ENCODE results near the gene SMARCAL1.

SMARCAL1 gene

DNA sequence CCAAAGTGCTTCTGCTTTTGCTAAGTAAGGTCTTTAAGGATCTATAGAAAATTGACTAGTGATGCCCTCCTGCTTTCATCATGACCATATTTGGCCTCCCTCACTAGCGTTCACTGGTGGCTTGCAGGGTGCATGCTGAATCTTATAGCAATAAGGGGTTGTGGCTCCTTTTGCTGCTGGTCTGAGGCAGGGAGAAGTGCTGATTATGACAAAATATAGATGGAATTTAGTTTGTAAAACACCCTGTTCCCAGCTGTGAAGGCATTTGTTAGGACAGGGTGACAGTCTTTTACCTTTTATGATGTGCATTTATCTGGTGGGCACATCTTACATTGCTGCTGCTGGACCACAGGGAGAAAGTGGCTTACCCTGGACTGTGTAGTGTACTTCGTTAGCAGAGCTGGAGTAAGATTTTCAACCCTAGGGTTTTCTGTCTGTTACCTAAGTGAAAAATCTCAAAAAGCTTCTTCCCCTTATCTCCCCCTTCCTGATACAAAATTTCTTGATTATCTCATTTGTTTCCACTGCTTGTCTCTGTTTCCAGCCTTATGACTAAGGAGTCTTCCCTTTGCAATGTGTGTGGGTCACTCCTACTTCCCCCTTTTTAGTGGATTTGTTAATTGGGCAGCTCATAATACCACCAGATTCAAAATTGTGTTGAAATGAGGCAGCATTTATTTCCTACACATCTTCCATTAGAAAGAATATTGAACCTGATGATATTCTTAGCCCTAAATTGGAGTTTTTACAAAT lies 65.2 kb downstream of the SMARCAL1 start:
- no peak for DNase-seq (ENCODE audit: low spot score)

DNA sequence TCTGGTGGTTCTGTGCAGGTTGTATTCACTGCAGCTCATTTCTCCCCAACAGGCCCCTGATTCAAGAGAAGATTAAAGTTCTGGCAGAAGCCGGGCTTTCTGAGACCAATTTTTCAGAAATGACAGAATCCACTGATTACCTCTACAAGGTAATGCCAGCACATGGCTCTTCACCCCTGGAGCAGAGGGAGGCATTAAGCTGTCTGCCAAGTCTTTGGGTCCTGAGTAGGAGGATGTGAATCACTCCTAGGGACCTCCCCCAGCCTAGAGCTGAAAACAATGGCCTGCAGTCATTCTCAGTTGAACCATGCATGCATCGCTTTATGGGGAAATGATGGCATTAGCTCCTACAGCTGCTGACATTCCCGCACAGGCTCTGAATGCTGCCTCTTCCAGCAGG lies 65.9 kb downstream of the SMARCAL1 start:
- DNase-seq (ENCODE audit: low spot score): no peak

GRCh38 chr2:216478791-216479190 lies 66.5 kb downstream of the SMARCAL1 start:
- no peak for DNase-seq (ENCODE audit: low spot score)

DNA sequence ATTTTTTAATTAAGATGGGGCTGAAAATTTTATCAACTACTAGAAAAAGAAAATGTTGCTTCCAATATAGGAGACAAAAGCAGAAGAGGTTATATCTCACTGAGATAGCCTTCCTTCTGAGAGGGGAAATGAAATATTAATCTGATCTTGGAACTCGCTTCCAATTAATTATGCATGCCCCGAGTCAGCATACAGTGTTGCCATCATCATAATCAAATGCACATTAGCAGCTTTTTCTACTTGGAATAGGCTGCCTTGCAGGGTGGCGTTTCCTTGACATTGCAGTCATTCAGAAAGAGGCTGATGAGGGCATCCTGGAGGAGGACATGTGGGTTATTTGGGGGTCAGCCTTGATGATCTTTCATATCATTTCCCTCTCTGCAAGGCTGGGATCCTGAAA lies 67.9 kb downstream of the SMARCAL1 start:
- DNase-seq (ENCODE audit: low spot score): no peak

DNA sequence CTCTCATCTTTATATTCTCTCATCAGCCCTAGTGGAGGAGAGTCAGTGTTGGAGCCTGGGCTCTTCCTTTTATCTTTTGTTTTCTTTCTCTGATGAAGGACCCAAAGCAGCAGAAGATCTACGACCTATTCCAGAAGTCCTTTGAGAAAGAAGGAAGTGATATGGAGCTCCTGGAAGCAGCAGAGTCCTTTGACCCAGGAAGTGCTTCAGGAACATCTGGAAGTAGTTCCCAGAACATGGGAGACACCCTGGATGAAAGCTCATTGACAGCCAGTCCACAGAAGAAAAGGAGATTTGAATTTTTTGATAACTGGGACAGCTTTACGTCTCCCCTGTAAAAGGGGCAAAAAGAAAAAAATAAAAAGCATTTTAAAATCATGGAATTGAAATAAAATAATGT lies 70.4 kb downstream of the SMARCAL1 start:
- no peak for DNase-seq (ENCODE audit: low spot score)

DNA sequence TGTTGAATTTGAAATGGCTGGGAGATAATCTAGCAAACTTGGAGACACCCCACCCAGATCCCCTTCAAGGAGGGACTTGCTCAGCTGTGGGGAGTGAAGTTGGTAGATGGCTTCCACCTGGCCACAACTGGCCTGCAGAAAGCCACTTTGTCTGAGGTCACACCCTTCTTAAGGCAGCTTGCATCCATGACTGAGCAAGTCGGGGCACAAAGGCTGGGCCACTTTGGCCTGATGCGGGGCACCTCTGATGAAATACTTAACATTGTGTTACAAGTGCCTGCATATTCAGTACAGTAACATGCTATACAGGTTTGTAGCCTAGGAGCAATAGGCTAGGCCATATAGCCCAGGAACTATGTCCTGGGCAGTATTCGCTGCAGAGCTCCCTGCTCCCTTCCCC lies 73.0 kb downstream of the SMARCAL1 start:
- no peak for DNase-seq (ENCODE audit: low spot score)

DNA sequence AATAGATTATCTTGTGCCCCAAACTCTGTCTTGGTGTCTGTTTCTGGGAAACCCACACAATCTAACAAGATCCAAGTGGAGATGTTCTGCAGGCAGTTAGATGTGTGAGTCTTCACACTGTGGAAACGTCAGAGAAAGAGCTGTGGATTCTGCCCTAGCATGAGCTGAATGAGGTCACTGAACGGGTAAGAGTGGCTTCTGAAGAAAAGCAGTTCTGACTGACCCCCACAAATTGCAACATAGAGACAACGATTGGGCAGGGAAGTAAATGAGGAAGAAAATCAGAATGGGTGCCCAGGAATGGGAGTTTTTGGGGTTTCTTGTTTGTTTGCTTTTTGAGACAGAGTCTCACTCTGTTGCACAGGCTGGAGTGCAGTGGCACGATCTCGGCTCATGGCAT lies 73.5 kb downstream of the SMARCAL1 start:
- no peak for DNase-seq (ENCODE audit: low spot score)

DNA sequence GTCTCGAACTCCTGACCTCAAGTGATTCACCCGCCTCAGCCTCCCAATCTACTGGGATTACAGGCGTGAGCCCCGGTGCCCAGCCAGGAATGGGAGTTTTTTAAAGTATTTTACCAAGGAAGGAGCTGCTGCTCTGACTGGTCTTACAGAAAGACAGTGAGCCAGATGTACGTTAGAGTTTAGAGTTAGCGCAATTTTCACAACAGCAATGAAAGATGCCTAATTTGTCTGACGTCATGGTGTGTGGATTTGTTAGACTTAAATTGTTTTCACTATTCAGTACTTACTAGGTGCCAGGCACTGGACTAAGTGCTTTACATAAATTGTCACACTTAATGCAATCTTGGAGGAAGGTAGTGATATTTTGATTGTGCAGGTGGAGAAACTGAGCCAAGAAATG lies 74.0 kb downstream of the SMARCAL1 start:
- DNase-seq (ENCODE audit: low spot score): no peak

DNA sequence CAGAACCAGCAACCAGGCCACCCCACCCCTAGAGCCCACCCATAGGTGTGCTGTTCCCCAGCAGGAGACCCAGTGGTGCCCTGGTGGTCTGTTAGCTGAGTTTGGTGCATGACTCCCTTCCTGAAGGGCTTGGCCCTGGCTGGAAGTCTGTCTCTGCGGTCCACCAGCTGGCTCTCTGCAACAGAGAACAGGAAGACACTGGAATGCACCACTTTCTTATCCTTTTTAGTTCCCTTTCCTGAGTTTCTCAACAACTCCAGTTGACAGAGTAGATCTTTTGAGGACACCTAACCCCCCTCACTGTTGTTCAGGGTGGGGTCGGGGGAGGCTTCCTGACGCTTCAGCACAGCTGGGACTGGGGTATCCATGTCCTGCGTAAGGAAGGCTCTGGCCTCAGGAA lies 74.4 kb downstream of the SMARCAL1 start:
- no peak for DNase-seq (ENCODE audit: low spot score)

DNA sequence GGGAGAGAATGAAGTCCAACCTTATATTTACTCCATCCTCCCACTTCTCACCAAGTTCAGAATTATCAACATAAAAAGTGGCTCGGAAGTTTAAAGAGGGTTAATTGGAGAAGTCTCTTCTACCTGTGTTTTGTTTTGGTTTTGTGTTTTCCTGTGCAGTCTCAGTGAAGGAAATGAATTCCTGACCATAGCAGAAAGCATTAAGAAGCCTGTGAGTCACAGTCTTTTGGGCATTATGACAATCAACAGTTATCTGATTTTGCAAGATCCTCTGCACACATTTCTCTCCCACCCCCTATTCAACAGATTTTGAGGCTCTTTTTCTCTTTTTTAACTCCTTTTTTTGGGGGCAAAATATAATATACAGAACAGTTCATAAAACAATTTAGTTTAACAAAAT lies 77.8 kb downstream of the SMARCAL1 start:
- no peak for DNase-seq (ENCODE audit: low spot score)

DNA sequence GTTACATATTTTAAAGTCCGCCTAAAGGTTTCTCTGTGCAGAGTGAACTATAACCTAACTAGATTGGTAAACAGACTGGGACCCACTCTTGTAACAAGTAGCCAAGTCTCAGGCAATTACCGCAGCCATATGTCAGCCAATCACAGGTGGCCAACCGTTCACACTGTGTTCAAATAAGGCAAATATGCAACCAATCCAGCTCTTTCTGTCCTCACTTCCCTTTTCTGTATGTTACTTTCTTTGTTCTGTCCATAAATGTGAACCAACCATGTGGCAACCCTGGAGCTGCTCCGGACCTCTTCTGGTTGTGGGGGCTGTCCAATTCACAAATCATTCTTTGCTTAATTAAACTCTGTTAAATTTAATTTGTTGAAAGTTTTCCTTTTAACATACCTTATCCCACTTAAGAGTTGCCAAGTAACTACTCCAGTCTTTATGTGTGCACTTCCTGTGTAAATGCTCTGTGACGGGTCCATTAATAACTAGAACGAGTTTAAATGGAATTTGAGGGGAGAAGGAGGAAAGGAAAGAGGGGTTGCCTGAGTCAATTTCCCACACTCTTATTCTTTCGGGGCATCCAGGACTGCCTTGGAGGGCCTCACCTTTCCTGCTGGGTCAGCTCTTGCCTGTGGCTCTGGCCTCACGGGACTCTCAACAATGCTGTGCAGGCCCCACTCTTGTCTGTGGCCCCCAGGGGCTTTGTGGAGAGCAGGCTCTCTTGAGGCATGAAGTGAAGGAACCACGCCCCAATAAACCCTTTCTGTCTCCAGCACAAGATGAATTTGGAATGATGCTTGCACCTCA lies 79.7 kb downstream of the SMARCAL1 start:
- no peak for DNase-seq (ENCODE audit: low spot score)

DNA sequence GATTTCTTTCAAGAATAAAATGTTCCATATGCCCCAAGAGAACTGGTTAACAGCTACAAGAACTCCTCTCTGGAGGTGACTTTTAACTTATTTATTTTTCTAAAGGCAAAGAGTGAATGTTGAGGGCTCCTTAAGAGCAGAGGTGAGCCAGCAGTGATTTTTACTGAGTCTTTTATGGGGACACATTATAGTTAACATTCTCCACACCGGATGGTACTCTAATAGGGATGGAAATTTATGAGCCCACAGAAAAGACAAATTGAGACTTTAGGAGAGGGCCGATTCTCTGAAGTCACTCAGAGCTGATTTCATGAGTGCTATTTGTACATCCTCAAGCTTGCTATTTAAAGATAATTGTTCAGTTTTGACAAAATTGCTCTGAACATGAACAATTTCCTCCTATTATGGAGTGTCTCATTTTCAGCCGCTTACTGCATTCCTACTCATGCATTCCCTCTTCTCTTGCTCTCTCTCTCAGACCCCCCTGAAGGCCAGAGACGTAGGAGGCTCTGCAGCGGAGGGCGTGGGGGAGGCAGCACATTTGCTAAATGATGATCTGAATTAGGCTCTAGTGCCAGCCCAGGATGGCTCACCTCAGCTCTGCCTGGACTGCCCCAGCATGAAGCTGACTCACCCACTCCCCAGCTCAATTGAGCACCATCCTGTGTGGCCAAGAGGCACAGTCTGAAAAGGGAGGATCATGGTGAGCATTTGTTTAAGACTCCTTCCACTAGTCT lies 80.5 kb downstream of the SMARCAL1 start:
- DNase-seq (ENCODE audit: low spot score): no peak

DNA sequence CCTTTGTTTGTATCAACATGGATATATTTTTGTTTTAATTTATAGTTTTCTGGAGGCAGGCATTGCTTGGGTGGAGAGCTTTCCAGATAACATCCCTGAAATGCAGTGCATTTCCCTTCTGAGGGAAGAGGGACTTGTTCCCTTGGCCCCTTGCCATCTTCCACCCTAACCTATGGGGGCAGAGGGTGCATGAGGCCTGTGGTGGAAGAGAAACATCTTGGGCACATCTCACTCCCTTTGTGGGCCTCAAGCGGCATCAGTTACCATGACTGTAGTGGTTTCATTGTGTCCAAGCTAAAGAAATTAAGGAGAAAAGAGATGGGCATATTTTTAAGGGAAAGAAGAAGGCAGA lies 81.0 kb downstream of the SMARCAL1 start:
- no peak for DNase-seq (ENCODE audit: low spot score)

- DNase-seq (ENCODE audit: low spot score): no peak
Observed at GRCh38 chr2:216495656-216496055, 83.4 kb downstream of the SMARCAL1 start.

DNA sequence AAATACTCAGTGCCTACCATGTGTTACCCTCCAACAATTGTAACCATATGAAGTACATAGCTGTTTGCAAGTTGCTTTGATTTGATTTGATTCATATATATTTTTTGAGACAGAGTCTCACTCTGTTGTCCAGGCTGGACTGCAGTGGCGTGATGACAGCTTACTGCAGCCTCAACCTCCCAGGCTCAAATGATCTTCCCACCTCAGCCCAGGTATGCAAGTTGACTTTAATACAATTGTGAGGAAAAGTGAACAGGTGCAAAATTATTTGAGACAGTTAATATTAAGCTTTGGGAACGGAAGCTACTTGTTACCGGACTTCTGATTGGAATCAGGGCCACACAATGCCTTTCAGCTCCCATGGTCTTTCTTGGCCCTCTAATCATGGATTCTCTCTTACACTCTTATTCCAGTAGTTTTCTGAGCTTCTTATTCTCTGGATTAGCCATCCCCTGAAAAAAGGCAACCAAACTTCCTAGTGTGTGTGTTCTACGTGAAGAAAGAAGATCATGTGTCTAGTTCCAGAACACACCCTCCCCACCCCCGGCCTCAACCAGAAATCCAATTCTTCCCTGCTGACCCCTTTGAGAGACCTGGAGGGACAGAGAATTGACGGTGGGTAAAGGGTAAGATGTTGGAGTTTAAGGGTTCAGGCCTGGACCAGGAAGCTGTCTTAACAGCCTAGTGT lies 85.2 kb downstream of the SMARCAL1 start:
- no peak for DNase-seq (ENCODE audit: low spot score)

DNA sequence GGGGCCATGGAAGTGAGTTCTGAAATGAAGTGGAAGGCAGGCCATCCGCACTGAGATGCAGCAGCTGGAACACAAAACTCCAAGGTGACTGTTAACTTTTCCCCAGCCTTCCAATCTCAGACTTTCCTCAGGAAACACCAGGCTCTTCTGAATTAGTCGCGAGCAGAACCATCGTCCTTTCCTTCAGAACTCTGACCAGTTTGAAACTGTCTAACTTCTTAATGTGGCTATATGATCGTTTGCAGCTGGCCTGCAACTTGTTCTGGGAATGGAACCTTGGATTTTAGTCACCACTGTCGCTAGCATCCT lies 85.7 kb downstream of the SMARCAL1 start:
- no peak for DNase-seq (ENCODE audit: low spot score)

- DNase-seq (ENCODE audit: low spot score): peak; percentile 97
Observed at GRCh38 chr2:216498379-216499352, 86.4 kb downstream of the SMARCAL1 start, which contains the start of gene RPL37A. Gene RPL37A, plus strand, starts transcription at chr2:216498844. Its CDS starts 31 bp downstream, at chr2:216498875.

GRCh38 chr2:216499641-216500218 lies 87.4 kb downstream of the SMARCAL1 start:
- no peak for DNase-seq (ENCODE audit: low spot score)

GRCh38 chr2:216500572-216500971 lies 88.3 kb downstream of the SMARCAL1 start:
- DNase-seq (ENCODE audit: low spot score): no peak

- no peak for DNase-seq (ENCODE audit: low spot score)
Observed at GRCh38 chr2:216501854-216502253, 89.6 kb downstream of the SMARCAL1 start.

All from LoVo (cell line).